HEK293 (cell line): ENCODE results near the gene SELENOT.

ENCODE experiments used
- REPIN1 ChIP-seq: fragments of 450-650 bp; formaldehyde crosslinking; IDR thresholded peaks from 2 replicates; pipeline ENCODE4 v1.5.1; 2017; ENCODE audit warnings: missing biosample characterization, missing genetic modification characterization, low read depth
- SETDB1 ChIP-seq: IDR thresholded peaks from one replicate; pipeline ENCODE4 v1.6.1; 2017; ENCODE audit warnings: mild to moderate bottlenecking, low read length, moderate library complexity, mixed read lengths; ENCODE audit not compliant: insufficient read length
- TF ChIP-seq, protein P1 (sequence below): fragments of 450-650 bp; formaldehyde crosslinking; IDR thresholded peaks from 2 replicates; pipeline ENCODE4 v1.5.1; 2016; ENCODE audit warnings: missing biosample characterization, missing genetic modification characterization
- TF ChIP-seq, protein P2 (sequence below): fragments of 450-650 bp; formaldehyde crosslinking; IDR thresholded peaks from 2 replicates; pipeline ENCODE4 v1.5.1; 2016; ENCODE audit warnings: missing biosample characterization, missing genetic modification characterization

DNA sequence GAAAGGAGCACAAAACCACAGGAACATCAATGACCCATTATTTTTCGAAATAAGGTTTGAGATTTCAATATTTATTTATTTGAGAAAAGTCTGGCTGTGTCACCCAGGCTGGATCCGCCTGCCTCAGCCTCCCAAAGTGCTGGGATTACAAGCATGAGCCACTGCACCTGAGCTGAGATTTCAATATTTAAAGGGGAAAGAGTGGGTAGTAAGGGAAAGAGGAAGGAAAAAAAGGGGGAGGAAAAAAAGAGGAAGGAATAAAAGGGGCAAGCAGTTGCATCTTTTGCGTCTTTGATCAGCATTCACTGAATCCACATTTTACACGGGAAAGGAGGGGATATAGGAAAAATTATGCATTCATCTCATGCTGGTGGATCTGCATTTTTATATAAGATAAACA, 53.2 kb downstream of the SELENOT start:
- TF ChIP-seq, protein P1, sequence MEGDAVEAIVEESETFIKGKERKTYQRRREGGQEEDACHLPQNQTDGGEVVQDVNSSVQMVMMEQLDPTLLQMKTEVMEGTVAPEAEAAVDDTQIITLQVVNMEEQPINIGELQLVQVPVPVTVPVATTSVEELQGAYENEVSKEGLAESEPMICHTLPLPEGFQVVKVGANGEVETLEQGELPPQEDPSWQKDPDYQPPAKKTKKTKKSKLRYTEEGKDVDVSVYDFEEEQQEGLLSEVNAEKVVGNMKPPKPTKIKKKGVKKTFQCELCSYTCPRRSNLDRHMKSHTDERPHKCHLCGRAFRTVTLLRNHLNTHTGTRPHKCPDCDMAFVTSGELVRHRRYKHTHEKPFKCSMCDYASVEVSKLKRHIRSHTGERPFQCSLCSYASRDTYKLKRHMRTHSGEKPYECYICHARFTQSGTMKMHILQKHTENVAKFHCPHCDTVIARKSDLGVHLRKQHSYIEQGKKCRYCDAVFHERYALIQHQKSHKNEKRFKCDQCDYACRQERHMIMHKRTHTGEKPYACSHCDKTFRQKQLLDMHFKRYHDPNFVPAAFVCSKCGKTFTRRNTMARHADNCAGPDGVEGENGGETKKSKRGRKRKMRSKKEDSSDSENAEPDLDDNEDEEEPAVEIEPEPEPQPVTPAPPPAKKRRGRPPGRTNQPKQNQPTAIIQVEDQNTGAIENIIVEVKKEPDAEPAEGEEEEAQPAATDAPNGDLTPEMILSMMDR (tag by site-specific recombination): no peak
- TF ChIP-seq SETDB1 (no peak), REPIN1 (no peak)
- TF ChIP-seq, protein P2, sequence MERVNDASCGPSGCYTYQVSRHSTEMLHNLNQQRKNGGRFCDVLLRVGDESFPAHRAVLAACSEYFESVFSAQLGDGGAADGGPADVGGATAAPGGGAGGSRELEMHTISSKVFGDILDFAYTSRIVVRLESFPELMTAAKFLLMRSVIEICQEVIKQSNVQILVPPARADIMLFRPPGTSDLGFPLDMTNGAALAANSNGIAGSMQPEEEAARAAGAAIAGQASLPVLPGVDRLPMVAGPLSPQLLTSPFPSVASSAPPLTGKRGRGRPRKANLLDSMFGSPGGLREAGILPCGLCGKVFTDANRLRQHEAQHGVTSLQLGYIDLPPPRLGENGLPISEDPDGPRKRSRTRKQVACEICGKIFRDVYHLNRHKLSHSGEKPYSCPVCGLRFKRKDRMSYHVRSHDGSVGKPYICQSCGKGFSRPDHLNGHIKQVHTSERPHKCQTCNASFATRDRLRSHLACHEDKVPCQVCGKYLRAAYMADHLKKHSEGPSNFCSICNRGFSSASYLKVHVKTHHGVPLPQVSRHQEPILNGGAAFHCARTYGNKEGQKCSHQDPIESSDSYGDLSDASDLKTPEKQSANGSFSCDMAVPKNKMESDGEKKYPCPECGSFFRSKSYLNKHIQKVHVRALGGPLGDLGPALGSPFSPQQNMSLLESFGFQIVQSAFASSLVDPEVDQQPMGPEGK: no peak
